ENCODE results near the gene APOM.

Gene APOM

GRCh38 chr6:31655349-31656237, at the start of gene APOM:
Gene APOM (plus strand): TSS chr6:31655894. CDS start chr6:31655967, 73 bp downstream.
- no peak for DNase-seq (ENCODE audit: low read depth)
- TF ChIP-seq CTCF (conservative IDR thresholded peaks at IDR 0.05; ENCODE audit: low read depth, low read length) = no peak
- no peak within 1 kb of the TSS for H3K4me3 ChIP-seq (ENCODE audit: low read depth, low read length)

GRCh38 chr6:31607317-31607716, 48.4 kb upstream of the APOM start:
- no peak for TF ChIP-seq CTCF (conservative IDR thresholded peaks at IDR 0.05; ENCODE audit: low read depth, low read length)
- H3K4me3 ChIP-seq (ENCODE audit: low read depth, low read length) = no peak overlapping the region
- DNase-seq (ENCODE audit: low read depth) = no peak

GRCh38 chr6:31609519-31610406, 45.9 kb upstream of the APOM start:
- DNase-seq (ENCODE audit: low read depth) = no peak
- TF ChIP-seq CTCF (conservative IDR thresholded peaks at IDR 0.05; ENCODE audit: low read depth, low read length) = no peak
- no peak overlapping the region for H3K4me3 ChIP-seq (ENCODE audit: low read depth, low read length)

GRCh38 chr6:31610968-31611367, 44.7 kb upstream of the APOM start:
- no peak for DNase-seq (ENCODE audit: low read depth)
- H3K4me3 ChIP-seq (ENCODE audit: low read depth, low read length) = no peak overlapping the region
- no peak for TF ChIP-seq CTCF (conservative IDR thresholded peaks at IDR 0.05; ENCODE audit: low read depth, low read length)

GRCh38 chr6:31614075-31614619, 41.5 kb upstream of the APOM start:
- H3K4me3 ChIP-seq (ENCODE audit: low read depth, low read length) = no peak overlapping the region
- TF ChIP-seq CTCF (conservative IDR thresholded peaks at IDR 0.05; ENCODE audit: low read depth, low read length) = no peak
- DNase-seq (ENCODE audit: low read depth) = no peak

- H3K4me3 ChIP-seq (ENCODE audit: low read depth, low read length) = no peak within 1 kb of the TSS
- TF ChIP-seq CTCF (conservative IDR thresholded peaks at IDR 0.05; ENCODE audit: low read depth, low read length) = no peak
- DNase-seq (ENCODE audit: low read depth) = no peak
Measured at GRCh38 chr6:31614684-31615578, 40.8 kb upstream of the APOM start, which contains the start of gene AIF1. Gene AIF1 (plus strand): TSS chr6:31615234. CDS start chr6:31615330, 96 bp downstream.
